AG04450 (cell line): ENCODE results near the gene JMJD7. TPM values are rescaled to one million over a fixed set of nuclear protein-coding genes. Genes with fewer than 3 reads are reported as not detected.

Experiments
- CTCF ChIA-PET: fragments of 300-600, 350-600 bp; formaldehyde crosslinking; extraction: SDS; loops from one replicate; lab custom pipeline; 2022; ENCODE audit warnings: antibody characterized with exemption, inconsistent platforms; lab: Charles Lee
- POLR2A ChIA-PET: fragments of 350-600 bp; formaldehyde crosslinking; extraction: SDS; loops from one replicate; lab custom pipeline; 2021; ENCODE audit warnings: antibody characterized with exemption, inconsistent platforms; lab: Yijun Ruan, JAX
- DNase-seq: peaks from one replicate; pipeline ENCODE4 v3.0.0-alpha.2; 2011; ENCODE audit warnings: low read depth, low spot score
- H3K27ac ChIP-seq: one replicate; pipeline ENCODE4 v1.5.1; 2012; ENCODE audit warnings: low read depth, low read length, control low read depth
- H3K27me3 ChIP-seq: one replicate; pipeline ENCODE4 v1.6.0; 2012; ENCODE audit warnings: low read length; ENCODE audit not compliant: control insufficient read depth, insufficient read depth
- H3K4me3 ChIP-seq: 2 replicates; pipeline ENCODE4 v1.5.1; 2011; ENCODE audit warnings: mild to moderate bottlenecking, low read depth, low read length, control low read depth
- H3K9me3 ChIP-seq: 2 replicates; pipeline ENCODE4 v1.5.1; 2012; ENCODE audit warnings: low read length; ENCODE audit not compliant: control insufficient read depth, insufficient read depth
- CTCF ChIP-seq: IDR thresholded peaks from 2 replicates; pipeline ENCODE4 v1.5.1; 2011; ENCODE audit warnings: low read depth, low read length, control low read depth, inconsistent platforms
- polyA plus RNA-seq: library from polyadenylated mRNA; depleted of rRNA; stranded (reverse); fragments of >200 nt; gene quantifications from 2 replicates; pipeline ENCODE4 v1.2.3, GENCODE V29; 2011

The JMJD7 gene
- polyA plus RNA-seq, 1 experiment, result 5.1 TPM

GRCh38 chr15:41836073-41836472, 8.2 kb downstream of the JMJD7 start:
- no peak overlapping the region for H3K4me3 ChIP-seq
- ChIA-PET POLR2A (no interaction called here), CTCF (no interaction called here)
- H3K9me3 ChIP-seq, result no peaks in the 10 kb centered on the region; the same call in 1 of the 2 replicates
- TF ChIP-seq CTCF, result no peak
- H3K27ac ChIP-seq, result no peak overlapping the region
- H3K27me3 ChIP-seq, result no peaks in the 10 kb centered on the region
- no peak for DNase-seq

- CTCF ChIA-PET, result no interaction called here
- POLR2A ChIA-PET, result no interaction called here
- H3K27ac ChIP-seq, result no peak overlapping the region
- H3K4me3 ChIP-seq, result no peak overlapping the region
- no peak for TF ChIP-seq CTCF
- H3K9me3 ChIP-seq, result no peaks in the 10 kb centered on the region; the same call in 1 of the 2 replicates
- DNase-seq, result no peak
- no peaks in the 10 kb centered on the region for H3K27me3 ChIP-seq
Measured at GRCh38 chr15:41836713-41837454, 9.0 kb downstream of the JMJD7 start.

GRCh38 chr15:41838400-41838897, 10.6 kb downstream of the JMJD7 start, which contains the start of gene PLA2G4B:
PLA2G4B (plus strand) TSS chr15:41838847; CDS start chr15:41838914, 67 bp downstream.
- Histone ChIP-seq H3K27ac (no peak within 1 kb of the TSS), H3K27me3 (no peaks in the 10 kb centered on the region), H3K9me3 (no peaks in the 10 kb centered on the region; the same call in 1 of the 2 replicates), H3K4me3 (no peak within 1 kb of the TSS)
- ChIA-PET POLR2A (no interaction called here), CTCF (interaction anchor here (0.9 kb wide), 1 partner anchor 66 kb away, joined by 3 read pairs; no protein-coding TSS in a partner anchor)
- DNase-seq, result no peak
- no peak for TF ChIP-seq CTCF

- TF ChIP-seq CTCF, result no peak
- no peak overlapping the region for H3K4me3 ChIP-seq
- POLR2A ChIA-PET, result no interaction called here
- H3K9me3 ChIP-seq, result no peaks in the 10 kb centered on the region; the same call in 1 of the 2 replicates
- CTCF ChIA-PET, result no interaction called here
- no peak overlapping the region for H3K27ac ChIP-seq
- no peaks in the 10 kb centered on the region for H3K27me3 ChIP-seq
- DNase-seq, result no peak
Measured at GRCh38 chr15:41839781-41840491, 12.0 kb downstream of the JMJD7 start.

GRCh38 chr15:41840673-41841072, 12.8 kb downstream of the JMJD7 start:
- ChIA-PET CTCF (no interaction called here), POLR2A (no interaction called here)
- DNase-seq, result no peak
- no peak for TF ChIP-seq CTCF
- no peak overlapping the region for H3K4me3 ChIP-seq
- H3K9me3 ChIP-seq, result no peaks in the 10 kb centered on the region; the same call in 1 of the 2 replicates
- no peak overlapping the region for H3K27ac ChIP-seq
- H3K27me3 ChIP-seq, result no peaks in the 10 kb centered on the region
